OCI-LY3 (cell line): Measurements from ENCODE around the gene FRMPD1.

Experiments
- H2AFZ ChIP-seq: fragments of 200-600, 300-600 bp; shearing (Covaris generic); 2 replicates; pipeline ENCODE4 v1.6.0; 2014; ENCODE audit warnings: antibody characterized with exemption, low read depth, low read length
- H3K27ac ChIP-seq: fragments of 200-600, 300-600 bp; sonication (generic); 2 replicates; pipeline ENCODE4 v1.5.1; 2014; ENCODE audit warnings: mild to moderate bottlenecking, low read length, moderate library complexity, mixed read lengths
- H3K27me3 ChIP-seq: fragments of 200-600, 300-600 bp; sonication (generic); 2 replicates; pipeline ENCODE4 v1.6.1; 2014; ENCODE audit warnings: low read depth, low read length, mixed read lengths
- H3K36me3 ChIP-seq: fragments of 200-600, 300-600 bp; sonication (generic); replicated peaks from 2 replicates; pipeline ENCODE3; 2014; ENCODE audit warnings: low read depth, low read length, mixed read lengths
- H3K4me1 ChIP-seq: fragments of 300-600, 200-600 bp; sonication (generic); 2 replicates; pipeline ENCODE4 v1.6.1; 2014; ENCODE audit warnings: low read length, mixed read lengths
- H3K4me2 ChIP-seq: fragments of 200-600, 300-600 bp; sonication (generic); 2 replicates; pipeline ENCODE4 v1.6.1; 2014; ENCODE audit warnings: low read length, mixed read lengths
- H3K4me3 ChIP-seq: fragments of 300-600, 200-600 bp; sonication (generic); 2 replicates; pipeline ENCODE4 v1.5.1; 2014; ENCODE audit warnings: antibody characterized with exemption, mild to moderate bottlenecking, low read length, moderate library complexity
- H3K79me2 ChIP-seq: fragments of 300-600, 200-600 bp; shearing (Covaris generic); 2 replicates; pipeline ENCODE4 v1.6.1; 2014; ENCODE audit warnings: mild to moderate bottlenecking, low read length, mixed read lengths
- H3K9ac ChIP-seq: fragments of 300-600, 200-600 bp; shearing (Covaris generic); 2 replicates; pipeline ENCODE4 v1.6.0; 2014; ENCODE audit warnings: mild to moderate bottlenecking, low read length, moderate library complexity
- H3K9me3 ChIP-seq: fragments of 200-600, 300-600 bp; shearing (Covaris generic); 2 replicates; pipeline ENCODE4 v1.6.1; 2014; ENCODE audit warnings: low read length, mixed read lengths; ENCODE audit not compliant: insufficient read depth
- H4K20me1 ChIP-seq: fragments of 200-600, 300-600 bp; sonication (generic); 2 replicates; pipeline ENCODE4 v1.6.1; 2016; ENCODE audit warnings: low read length, mixed read lengths; ENCODE audit not compliant: insufficient read depth
- EZH2phosphoT487 ChIP-seq: fragments of 200-600 bp; shearing (Covaris generic); IDR thresholded peaks from 2 replicates; pipeline ENCODE4 v1.6.1; 2018; ENCODE audit warnings: antibody characterized with exemption, mixed run types, low read depth
- TF ChIP-seq, protein P1 (sequence below): fragments of 200-600, 300-600 bp; sonication (generic); IDR thresholded peaks from 2 replicates; pipeline ENCODE4 v1.5.1; 2014; ENCODE audit warnings: antibody characterized with exemption, low read length, low read depth

Gene FRMPD1

DNA sequence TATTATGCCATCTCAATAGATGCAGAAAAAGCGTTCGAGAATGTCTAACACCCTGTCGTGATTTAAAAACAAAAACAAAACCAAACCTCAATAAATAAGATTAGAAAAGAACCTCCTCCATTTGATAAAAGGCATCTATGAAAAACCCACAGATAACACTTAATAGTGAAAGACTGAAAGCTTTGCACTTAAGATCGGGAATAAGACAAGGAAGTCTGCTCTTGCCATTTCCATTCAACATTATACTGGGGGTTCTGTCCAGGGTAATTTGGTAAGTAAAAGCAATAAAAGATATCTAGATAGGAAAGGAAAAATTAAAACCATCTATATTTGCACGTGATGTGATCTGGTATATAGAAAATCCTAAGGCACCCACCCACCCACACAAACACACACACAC is 141.4 kb downstream of the FRMPD1 start:
- no peaks in the 10 kb centered on the region for H3K27me3 ChIP-seq
- TF ChIP-seq, protein P1, sequence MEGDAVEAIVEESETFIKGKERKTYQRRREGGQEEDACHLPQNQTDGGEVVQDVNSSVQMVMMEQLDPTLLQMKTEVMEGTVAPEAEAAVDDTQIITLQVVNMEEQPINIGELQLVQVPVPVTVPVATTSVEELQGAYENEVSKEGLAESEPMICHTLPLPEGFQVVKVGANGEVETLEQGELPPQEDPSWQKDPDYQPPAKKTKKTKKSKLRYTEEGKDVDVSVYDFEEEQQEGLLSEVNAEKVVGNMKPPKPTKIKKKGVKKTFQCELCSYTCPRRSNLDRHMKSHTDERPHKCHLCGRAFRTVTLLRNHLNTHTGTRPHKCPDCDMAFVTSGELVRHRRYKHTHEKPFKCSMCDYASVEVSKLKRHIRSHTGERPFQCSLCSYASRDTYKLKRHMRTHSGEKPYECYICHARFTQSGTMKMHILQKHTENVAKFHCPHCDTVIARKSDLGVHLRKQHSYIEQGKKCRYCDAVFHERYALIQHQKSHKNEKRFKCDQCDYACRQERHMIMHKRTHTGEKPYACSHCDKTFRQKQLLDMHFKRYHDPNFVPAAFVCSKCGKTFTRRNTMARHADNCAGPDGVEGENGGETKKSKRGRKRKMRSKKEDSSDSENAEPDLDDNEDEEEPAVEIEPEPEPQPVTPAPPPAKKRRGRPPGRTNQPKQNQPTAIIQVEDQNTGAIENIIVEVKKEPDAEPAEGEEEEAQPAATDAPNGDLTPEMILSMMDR = no peak
- TF ChIP-seq EZH2phosphoT487 = no peak
- H3K4me3 ChIP-seq = no peak overlapping the region
- no peaks in the 10 kb centered on the region for H3K4me1 ChIP-seq
- H2AFZ ChIP-seq = no peak overlapping the region
- no peaks in the 10 kb centered on the region for H3K79me2 ChIP-seq
- H4K20me1 ChIP-seq = no peaks in the 10 kb centered on the region
- no peak overlapping the region for H3K4me2 ChIP-seq
- H3K27ac ChIP-seq = no peak overlapping the region
- no peaks in the 10 kb centered on the region for H3K36me3 ChIP-seq
- no peaks in the 10 kb centered on the region for H3K9me3 ChIP-seq
- no peak overlapping the region for H3K9ac ChIP-seq

DNA sequence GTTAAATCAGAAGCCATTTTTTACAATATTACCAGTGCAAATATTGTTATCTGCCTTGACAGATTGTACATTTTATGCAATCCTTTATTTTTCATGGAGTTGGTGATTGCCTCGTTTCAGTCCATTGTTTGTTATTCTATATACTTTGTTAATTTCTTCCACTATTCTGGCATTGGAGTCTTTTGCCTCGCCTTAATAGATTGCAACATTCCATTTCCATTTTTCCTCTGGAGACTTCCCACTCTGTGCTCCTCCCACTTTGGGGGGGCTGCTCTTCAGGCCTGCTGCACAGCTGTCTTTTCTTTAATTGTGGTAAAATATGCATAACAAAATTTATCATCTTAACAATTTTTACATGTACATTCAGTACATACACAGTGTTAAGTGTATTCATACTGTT is 145.5 kb downstream of the FRMPD1 start:
- Histone ChIP-seq H3K4me3 (no peak overlapping the region), H3K9ac (no peak overlapping the region), H3K4me1 (0 out of 2 replicates have a peak, but pooled peaks cover 6% of the 10 kb centered on the region), H4K20me1 (no peaks in the 10 kb centered on the region), H3K4me2 (no peak overlapping the region), H3K27me3 (no peaks in the 10 kb centered on the region), H3K27ac (no peak overlapping the region), H2AFZ (no peak overlapping the region), H3K79me2 (peaks cover 5% of the 10 kb centered on the region), H3K36me3 (no peaks in the 10 kb centered on the region), H3K9me3 (no peaks in the 10 kb centered on the region)
- no peak for TF ChIP-seq EZH2phosphoT487
- TF ChIP-seq, protein P1 = no peak
